ENCODE measurements around the gene HELZ.

Gene HELZ

GRCh38 chr17:67055811-67056745 is 188.9 kb downstream of the HELZ start:
- no peak for TF ChIP-seq SUZ12 (IDR thresholded peaks at IDR 0.05; ENCODE audit: extremely low read depth, insufficient read depth, insufficient read length)
- TF ChIP-seq ZNF274 (IDR thresholded peaks at IDR 0.05; ENCODE audit: low read depth, low read length), result no peak
- TF ChIP-seq YY1 (IDR thresholded peaks at IDR 0.05; ENCODE audit: insufficient read depth, insufficient read length), result no peak
- H3K4me1 ChIP-seq (ENCODE audit: insufficient read depth, insufficient read length), result no peaks in the 10 kb centered on the region
- H3K4me3 ChIP-seq (ENCODE audit: insufficient read length, low read depth), result no peak overlapping the region
- no peak for DNase-seq (ENCODE audit: low read depth, low spot score)
- no peaks in the 10 kb centered on the region for H3K36me3 ChIP-seq (ENCODE audit: insufficient read depth, insufficient read length, low read length)
- no peaks in the 10 kb centered on the region for H3K27me3 ChIP-seq (ENCODE audit: insufficient read depth, insufficient read length)
- H3K9ac ChIP-seq (ENCODE audit: insufficient read length, low read depth), result no peak overlapping the region
- H3K9me3 ChIP-seq (ENCODE audit: insufficient read depth, low read length), result no peaks in the 10 kb centered on the region

DNA sequence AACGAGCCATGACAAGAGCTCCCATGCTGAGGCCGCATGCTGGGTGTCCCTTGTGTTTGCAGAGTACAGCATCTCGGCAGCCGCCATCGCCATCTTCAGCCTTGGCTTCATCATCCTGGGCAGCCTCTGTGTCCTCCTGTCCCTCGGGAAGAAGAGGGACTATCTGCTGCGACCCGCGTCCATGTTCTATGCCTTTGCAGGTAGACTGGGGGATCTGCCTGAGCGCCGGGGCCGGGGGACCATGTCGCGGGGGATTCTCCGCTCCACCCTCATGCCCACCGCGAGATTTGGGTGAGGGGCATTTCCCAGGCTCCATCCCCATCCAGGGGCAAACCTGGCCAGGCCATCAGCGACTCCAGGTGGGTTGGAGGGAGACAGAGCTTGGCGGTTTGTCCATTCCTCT is 190.0 kb downstream of the HELZ start:
- DNase-seq (ENCODE audit: low read depth, low spot score), result no peak
- TF ChIP-seq YY1 (IDR thresholded peaks at IDR 0.05; ENCODE audit: insufficient read depth, insufficient read length), result no peak
- TF ChIP-seq ZNF274 (IDR thresholded peaks at IDR 0.05; ENCODE audit: low read depth, low read length), result no peak
- TF ChIP-seq SUZ12 (IDR thresholded peaks at IDR 0.05; ENCODE audit: extremely low read depth, insufficient read depth, insufficient read length), result no peak
- no peak overlapping the region for H3K9ac ChIP-seq (ENCODE audit: insufficient read length, low read depth)
- H3K4me1 ChIP-seq (ENCODE audit: insufficient read depth, insufficient read length), result no peaks in the 10 kb centered on the region
- H3K9me3 ChIP-seq (ENCODE audit: insufficient read depth, low read length), result no peaks in the 10 kb centered on the region
- H3K36me3 ChIP-seq (ENCODE audit: insufficient read depth, insufficient read length, low read length), result no peaks in the 10 kb centered on the region
- no peaks in the 10 kb centered on the region for H3K27me3 ChIP-seq (ENCODE audit: insufficient read depth, insufficient read length)
- no peak overlapping the region for H3K4me3 ChIP-seq (ENCODE audit: insufficient read length, low read depth)

GRCh38 chr17:67054608-67055007 is 190.4 kb downstream of the HELZ start:
- Histone ChIP-seq H3K4me3 (ENCODE audit: insufficient read length, low read depth) (no peak overlapping the region), H3K4me1 (ENCODE audit: insufficient read depth, insufficient read length) (no peaks in the 10 kb centered on the region), H3K9ac (ENCODE audit: insufficient read length, low read depth) (no peak overlapping the region), H3K27me3 (ENCODE audit: insufficient read depth, insufficient read length) (no peaks in the 10 kb centered on the region), H3K36me3 (ENCODE audit: insufficient read depth, insufficient read length, low read length) (no peaks in the 10 kb centered on the region), H3K9me3 (ENCODE audit: insufficient read depth, low read length) (0 out of 2 replicates have a peak, but pooled peaks cover under 1% of the 10 kb centered on the region)
- DNase-seq (ENCODE audit: low read depth, low spot score), result no peak
- TF ChIP-seq SUZ12 (IDR thresholded peaks at IDR 0.05; ENCODE audit: extremely low read depth, insufficient read depth, insufficient read length) (no peak), ZNF274 (IDR thresholded peaks at IDR 0.05; ENCODE audit: low read depth, low read length) (no peak), YY1 (IDR thresholded peaks at IDR 0.05; ENCODE audit: insufficient read depth, insufficient read length) (no peak)

GRCh38 chr17:67054011-67054591 is 190.9 kb downstream of the HELZ start:
- TF ChIP-seq SUZ12 (IDR thresholded peaks at IDR 0.05; ENCODE audit: extremely low read depth, insufficient read depth, insufficient read length), result no peak
- TF ChIP-seq YY1 (IDR thresholded peaks at IDR 0.05; ENCODE audit: insufficient read depth, insufficient read length), result no peak
- no peak for TF ChIP-seq ZNF274 (IDR thresholded peaks at IDR 0.05; ENCODE audit: low read depth, low read length)
- no peak overlapping the region for H3K9ac ChIP-seq (ENCODE audit: insufficient read length, low read depth)
- no peaks in the 10 kb centered on the region for H3K36me3 ChIP-seq (ENCODE audit: insufficient read depth, insufficient read length, low read length)
- no peaks in the 10 kb centered on the region for H3K4me1 ChIP-seq (ENCODE audit: insufficient read depth, insufficient read length)
- H3K27me3 ChIP-seq (ENCODE audit: insufficient read depth, insufficient read length), result no peaks in the 10 kb centered on the region
- H3K4me3 ChIP-seq (ENCODE audit: insufficient read length, low read depth), result no peak overlapping the region
- peaks cover 6% of the 10 kb centered on the region for H3K9me3 ChIP-seq (ENCODE audit: insufficient read depth, low read length)
- no peak for DNase-seq (ENCODE audit: low read depth, low spot score)

GRCh38 chr17:67053438-67054000 is 191.5 kb downstream of the HELZ start:
- TF ChIP-seq ZNF274 (IDR thresholded peaks at IDR 0.05; ENCODE audit: low read depth, low read length), result no peak
- no peak for TF ChIP-seq SUZ12 (IDR thresholded peaks at IDR 0.05; ENCODE audit: extremely low read depth, insufficient read depth, insufficient read length)
- TF ChIP-seq YY1 (IDR thresholded peaks at IDR 0.05; ENCODE audit: insufficient read depth, insufficient read length), result no peak
- H3K27me3 ChIP-seq (ENCODE audit: insufficient read depth, insufficient read length), result no peaks in the 10 kb centered on the region
- no peak for DNase-seq (ENCODE audit: low read depth, low spot score)

DNA sequence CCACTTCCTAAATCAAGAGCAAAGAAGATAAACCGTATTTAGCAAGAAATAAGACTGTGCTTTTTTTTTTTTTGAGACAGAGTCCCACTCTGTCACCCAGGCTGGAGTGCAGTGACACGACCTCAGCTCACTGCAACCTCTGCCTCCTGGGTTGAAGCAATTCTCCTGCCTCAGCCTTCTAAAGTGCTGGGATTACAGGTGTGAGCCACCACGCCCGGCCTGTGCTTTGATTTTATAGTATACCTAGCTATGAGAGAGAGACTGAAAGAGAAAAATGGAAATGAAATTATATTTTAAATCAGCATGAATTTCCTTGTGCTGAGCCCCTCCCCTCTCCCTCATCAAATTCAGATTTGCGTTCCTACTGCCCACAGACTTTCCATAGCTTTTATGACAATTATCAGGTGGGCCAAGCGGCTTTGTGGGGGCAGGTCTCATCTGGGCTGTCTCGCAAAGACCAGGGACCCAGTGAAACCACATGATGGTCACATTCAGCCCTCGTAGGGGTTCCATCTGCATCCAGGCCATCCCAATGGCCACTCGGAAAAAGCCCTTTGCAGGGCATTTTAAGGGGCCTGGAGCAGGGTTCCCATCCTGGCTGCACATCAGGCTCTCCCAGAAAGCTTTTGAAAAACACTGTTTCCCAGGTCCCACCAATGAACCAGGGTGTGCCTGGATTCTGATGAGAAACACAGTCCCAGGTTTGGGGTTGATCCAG is 192.1 kb downstream of the HELZ start:
- TF ChIP-seq YY1 (IDR thresholded peaks at IDR 0.05; ENCODE audit: insufficient read depth, insufficient read length) (no peak), ZNF274 (IDR thresholded peaks at IDR 0.05; ENCODE audit: low read depth, low read length) (no peak), SUZ12 (IDR thresholded peaks at IDR 0.05; ENCODE audit: extremely low read depth, insufficient read depth, insufficient read length) (no peak)
- Histone ChIP-seq H3K4me1 (ENCODE audit: insufficient read depth, insufficient read length) (no peaks in the 10 kb centered on the region), H3K36me3 (ENCODE audit: insufficient read depth, insufficient read length, low read length) (no peaks in the 10 kb centered on the region), H3K4me3 (ENCODE audit: insufficient read length, low read depth) (no peak overlapping the region), H3K27me3 (ENCODE audit: insufficient read depth, insufficient read length) (no peaks in the 10 kb centered on the region), H3K9ac (ENCODE audit: insufficient read length, low read depth) (no peak overlapping the region), H3K9me3 (ENCODE audit: insufficient read depth, low read length) (peaks cover 18% of the 10 kb centered on the region)
- no peak for DNase-seq (ENCODE audit: low read depth, low spot score)

More at GRCh38 chr17:67053438-67054000, 191.5 kb downstream of the HELZ start:
- Histone ChIP-seq H3K4me3 (ENCODE audit: insufficient read length, low read depth) (no peak overlapping the region), H3K9me3 (ENCODE audit: insufficient read depth, low read length) (peaks cover 12% of the 10 kb centered on the region), H3K4me1 (ENCODE audit: insufficient read depth, insufficient read length) (no peaks in the 10 kb centered on the region), H3K9ac (ENCODE audit: insufficient read length, low read depth) (no peak overlapping the region), H3K36me3 (ENCODE audit: insufficient read depth, insufficient read length, low read length) (no peaks in the 10 kb centered on the region)

Measured in NT2/D1 (cell line).